Stimulated activated CD4-positive, alpha-beta T cell treated with anti-CD3 and anti-CD28 coated beads, Interleukin-15, amount 100 ng/mL, for 48 hours (primary cell): ENCODE measurements around the gene A4GNT.
A peak's percentile ranks its signal among the peaks of the same experiment; 100 is the strongest.
"Not testable (repeated sequence)": the region's sequence is repeated elsewhere in the genome, so short reads cannot be mapped to it uniquely, and the experiment has no call there.

Experiments used
- DNase-seq, 2 donors: peaks; one replicate each; pipeline ENCODE4 v3.0.0-alpha.2; 2020; ENCODE audit warnings: low read depth in 2 of 2

The A4GNT gene

GRCh38 chr3:138118612-138119422 is 13.4 kb downstream of the A4GNT start:
- peak; percentile 12 to 47 for DNase-seq

DNA sequence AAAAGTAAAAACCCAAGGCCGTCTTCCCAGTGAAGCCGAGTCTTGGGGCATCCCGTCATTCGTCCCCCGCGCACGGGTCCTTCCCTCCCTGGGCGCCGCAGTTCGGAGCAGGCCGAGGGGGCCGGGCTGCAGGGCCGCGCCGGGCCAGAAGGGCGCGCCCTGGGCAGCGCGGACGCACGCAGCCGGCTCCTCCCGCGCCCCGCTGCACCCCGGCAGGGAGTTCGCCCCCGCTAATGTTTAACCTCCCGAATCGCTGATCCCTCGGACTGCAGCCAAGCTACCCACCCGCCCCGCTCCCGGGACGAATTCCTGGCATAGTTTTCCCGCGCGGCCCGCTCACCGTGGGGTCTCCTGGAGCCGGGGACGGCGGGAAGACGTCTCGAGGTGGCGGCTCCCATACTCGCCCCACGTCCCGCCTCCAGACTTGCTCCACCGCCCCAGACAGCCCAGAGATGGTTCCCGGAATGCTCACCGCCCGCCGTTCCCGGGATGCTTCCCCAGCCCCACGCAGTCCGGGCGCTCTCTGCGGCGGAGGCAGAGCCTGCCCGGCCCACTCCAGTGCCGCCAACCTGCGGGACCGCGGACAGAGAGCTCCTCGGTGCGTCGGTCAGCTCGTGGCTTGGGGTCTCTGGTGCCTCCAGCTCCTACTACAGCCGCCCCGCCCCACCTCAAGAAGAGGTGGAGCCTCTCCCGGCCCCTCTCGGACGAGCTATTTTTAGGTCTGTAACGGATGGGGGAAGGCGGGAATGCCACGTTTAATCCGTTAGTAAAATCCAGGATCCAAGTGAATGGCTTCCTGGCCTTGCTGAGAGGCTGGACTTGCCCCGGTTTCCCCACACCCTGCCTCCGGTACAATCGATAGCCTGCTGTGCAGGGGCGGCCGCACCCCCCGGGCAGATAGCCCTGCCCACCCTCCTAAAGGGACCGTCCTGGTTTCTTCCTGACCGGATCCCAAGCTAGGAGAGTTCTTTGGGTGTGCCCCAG is 16.9 kb downstream of the A4GNT start, which contains the start of gene DZIP1L:
Gene DZIP1L, minus strand, starts transcription at position 621 of the 984 bp plus-strand sequence. CDS start 11,637 bp downstream, outside the sequence.
- peak in 1 of 2 donors; percentile 14 for DNase-seq

GRCh38 chr3:138114431-138114918 is 17.7 kb downstream of the A4GNT start:
- no peak for DNase-seq

GRCh38 chr3:138113326-138113725 is 18.9 kb downstream of the A4GNT start:
- no peak for DNase-seq

GRCh38 chr3:138112362-138112761 is 19.8 kb downstream of the A4GNT start:
- no peak for DNase-seq

- DNase-seq = no peak
Measured at GRCh38 chr3:138105598-138105997, 26.6 kb downstream of the A4GNT start.

DNA sequence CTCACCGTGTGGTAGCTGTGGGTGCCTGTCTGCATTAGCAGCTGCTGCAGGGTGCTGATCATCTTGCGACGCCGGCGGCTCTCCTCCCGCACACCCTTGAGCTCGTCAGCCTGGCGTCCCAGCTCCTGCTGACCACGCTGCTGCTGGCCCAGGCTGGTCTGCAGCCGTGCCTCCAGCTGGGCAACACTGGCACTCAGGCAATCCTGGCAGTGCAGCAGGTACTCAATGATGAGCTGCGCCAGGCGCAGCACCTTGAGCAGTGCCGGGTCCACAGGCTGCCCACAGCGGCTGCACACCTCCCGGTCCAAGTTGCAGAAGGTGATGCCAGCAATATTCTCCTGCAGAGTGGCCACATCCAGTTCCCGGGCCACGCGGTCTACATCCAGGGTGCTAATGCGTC is 28.7 kb downstream of the A4GNT start:
- DNase-seq = no peak

- DNase-seq = not testable (repeated sequence)
Measured at GRCh38 chr3:138101351-138101940, 30.7 kb downstream of the A4GNT start.

- DNase-seq = no peak
Measured at GRCh38 chr3:138099417-138099816, 32.8 kb downstream of the A4GNT start.

- no peak for DNase-seq
Measured at GRCh38 chr3:138097192-138098172, 34.7 kb downstream of the A4GNT start.

- no peak for DNase-seq
Measured at GRCh38 chr3:138093721-138094120, 38.5 kb downstream of the A4GNT start.

GRCh38 chr3:138092023-138092422 is 40.2 kb downstream of the A4GNT start:
- DNase-seq = no peak

DNA sequence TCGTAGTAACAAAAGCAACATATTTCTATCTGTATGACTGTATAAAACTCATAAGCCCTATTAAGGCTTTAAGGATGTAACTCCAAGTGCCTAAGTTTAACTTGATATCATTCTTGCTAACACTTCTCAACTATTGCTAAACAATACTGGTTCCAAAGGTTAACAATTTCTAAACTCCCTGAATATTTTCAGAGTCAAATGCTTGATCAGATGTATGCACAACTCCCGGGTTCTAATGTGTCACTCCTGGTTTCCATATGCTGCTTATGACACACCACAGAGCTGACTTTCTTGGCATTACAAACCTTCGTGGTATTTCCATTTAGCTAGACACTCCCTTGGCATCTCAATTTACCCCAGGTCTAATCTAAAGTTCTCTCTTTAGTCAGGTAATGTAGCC is 43.1 kb downstream of the A4GNT start:
- no peak for DNase-seq

DNA sequence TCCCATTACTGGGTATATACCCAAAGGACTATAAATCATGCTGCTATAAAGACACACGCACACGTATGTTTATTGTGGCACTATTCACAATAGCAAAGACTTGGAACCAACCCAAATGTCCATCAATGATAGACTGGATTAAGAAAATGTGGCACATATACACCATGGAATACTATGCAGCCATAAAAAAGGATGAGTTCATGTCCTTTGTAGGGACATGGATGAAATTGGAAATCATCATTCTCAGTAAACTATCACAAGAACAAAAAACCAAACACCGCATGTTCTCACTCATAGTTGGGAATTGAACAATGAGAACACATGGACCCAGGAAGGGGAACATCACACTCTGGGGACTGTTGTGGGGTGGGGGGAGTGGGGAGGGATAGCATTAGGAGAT is 46.4 kb downstream of the A4GNT start:
- not testable (repeated sequence) for DNase-seq

- no peak for DNase-seq
Measured at GRCh38 chr3:138084196-138084595, 48.0 kb downstream of the A4GNT start.

DNA sequence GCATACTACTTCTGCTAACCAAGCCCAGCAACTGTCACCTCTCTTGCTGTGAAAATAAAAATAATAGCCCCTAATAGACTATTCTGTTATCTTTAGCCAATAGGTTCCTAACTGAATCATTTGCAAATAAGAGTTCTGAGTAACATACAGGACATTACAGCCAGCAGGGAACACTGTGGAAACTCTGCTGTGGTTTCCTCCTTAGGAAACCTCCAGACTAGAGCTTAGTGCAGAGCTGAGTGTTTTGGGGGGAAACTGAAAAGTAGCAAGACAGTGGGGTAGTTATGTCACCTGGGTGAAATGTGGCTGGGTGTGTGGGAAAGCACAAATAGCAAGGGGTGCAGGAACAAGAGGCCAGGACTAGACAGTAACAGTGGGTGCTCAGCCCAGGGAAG is 49.2 kb downstream of the A4GNT start:
- DNase-seq = no peak

DNA sequence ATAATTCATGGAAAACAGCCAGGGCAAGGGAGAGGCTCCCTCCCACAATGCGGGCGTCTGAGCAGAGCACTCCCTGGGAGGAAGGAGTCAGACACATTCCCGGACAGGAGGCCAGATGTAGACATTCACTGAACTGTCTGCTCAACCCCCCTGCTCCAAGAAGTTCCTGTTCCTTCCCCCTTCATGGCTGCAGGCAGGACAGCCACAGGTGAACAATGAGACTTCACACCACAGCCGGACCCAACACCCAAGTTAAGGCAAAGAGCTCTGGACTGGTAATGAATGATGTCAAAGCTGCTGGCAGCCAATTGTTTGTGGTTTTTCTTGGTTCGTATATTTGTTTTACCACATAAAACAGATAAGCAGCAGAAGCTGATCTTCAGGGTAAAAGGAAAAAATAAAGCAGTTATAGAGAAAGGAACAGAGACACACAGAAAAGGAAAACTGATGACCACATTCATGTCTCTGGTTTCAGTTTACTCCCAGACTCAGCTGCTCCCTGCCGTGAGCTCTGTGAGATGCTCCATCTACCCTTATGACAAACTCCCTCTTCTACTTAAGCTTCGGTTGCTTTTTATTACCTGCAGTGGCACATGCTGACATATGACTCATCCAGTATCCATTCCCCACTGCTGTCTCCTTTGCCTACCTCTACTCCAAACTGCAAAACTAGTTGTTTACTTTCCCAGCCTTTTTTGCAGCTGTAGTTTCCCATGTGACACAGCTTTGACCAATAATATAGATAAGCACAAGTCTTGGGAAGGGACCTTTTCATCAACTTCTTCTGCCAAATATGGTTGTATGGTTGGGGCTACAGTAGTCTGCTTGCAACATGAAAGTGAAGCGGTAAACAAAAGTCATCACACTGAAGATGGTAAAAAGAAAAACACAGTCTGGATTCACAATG is 49.9 kb downstream of the A4GNT start:
- no peak for DNase-seq

GRCh38 chr3:138081371-138082084 is 50.7 kb downstream of the A4GNT start:
- no peak for DNase-seq

- no peak for DNase-seq
Measured at GRCh38 chr3:138079901-138080300, 52.3 kb downstream of the A4GNT start.
